Measurements from ENCODE around the gene ARFGAP3.

ARFGAP3 gene

DNA sequence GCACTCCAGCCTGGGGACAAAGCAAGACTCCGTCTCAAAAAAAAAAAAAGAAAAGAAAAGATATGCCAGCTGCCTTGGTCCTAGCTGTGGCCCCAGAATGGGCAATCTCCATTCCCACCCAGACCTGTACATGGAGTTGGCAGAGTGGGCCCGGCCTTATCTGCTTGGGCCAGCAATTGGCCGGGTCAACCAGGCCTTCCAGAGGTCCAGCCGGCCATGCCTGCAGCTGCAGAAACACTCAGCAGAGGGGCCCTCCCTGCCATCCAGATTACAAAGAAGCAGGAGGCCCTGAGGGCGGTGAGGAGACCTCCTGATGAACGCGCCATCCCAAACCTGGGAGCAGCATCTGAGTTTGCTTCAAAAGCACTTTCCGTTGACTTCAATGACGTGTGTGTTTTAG, 26.9 kb upstream of the ARFGAP3 start:
- no peak for DNase-seq (ENCODE audit: low spot score)

DNA sequence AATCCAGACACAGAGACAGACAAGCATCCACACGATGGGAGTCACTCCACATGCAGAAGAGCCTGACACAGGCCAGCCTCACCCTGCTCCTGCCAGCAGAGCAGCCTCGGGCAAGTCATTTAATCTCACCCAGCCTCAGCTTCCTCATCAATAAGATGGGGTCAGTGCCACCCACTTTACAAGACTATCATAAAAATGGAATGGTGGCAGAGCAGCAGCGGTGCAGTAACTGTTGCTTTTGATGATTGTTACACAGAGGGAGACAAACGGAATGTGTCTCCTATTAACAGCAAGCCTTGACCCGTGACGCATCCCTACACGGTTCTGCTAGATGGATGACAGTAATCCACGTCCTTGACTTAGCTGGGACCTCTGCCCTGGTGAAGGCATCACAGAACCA, 26.0 kb upstream of the ARFGAP3 start:
- DNase-seq (ENCODE audit: low spot score): no peak

DNA sequence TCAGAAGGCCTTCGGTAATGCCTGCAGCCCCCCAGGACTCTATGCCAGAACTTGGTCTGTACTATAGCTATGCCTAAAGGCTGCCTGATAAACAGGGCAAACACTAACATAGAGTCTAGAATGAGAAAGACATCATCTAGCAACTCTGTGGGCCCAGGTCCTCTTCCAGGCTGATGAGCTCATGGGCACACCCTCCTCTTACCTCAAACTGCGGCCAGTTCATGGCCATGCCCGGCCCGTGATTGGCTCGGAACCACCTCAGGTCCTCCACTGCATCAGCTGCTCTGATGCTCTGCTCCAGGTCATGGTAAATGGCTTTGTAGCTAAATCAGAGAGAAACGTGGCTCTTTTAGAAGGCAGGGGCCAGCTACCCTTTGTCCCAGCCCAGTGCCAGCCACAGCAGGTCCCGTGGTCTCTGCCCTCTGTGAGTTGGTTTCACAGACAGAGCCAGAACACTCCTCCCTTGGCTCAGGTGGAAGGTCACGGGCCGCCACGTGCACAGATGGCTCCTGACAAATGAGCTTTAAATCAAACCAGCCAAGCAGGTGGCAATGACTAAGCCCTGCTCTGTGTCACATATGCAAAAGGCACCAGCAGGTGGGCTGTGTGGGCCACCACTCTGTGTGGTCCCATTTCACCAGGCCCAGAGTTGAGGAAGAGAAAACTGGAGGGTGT, 25.0 kb upstream of the ARFGAP3 start:
- DNase-seq (ENCODE audit: low spot score): no peak

DNA sequence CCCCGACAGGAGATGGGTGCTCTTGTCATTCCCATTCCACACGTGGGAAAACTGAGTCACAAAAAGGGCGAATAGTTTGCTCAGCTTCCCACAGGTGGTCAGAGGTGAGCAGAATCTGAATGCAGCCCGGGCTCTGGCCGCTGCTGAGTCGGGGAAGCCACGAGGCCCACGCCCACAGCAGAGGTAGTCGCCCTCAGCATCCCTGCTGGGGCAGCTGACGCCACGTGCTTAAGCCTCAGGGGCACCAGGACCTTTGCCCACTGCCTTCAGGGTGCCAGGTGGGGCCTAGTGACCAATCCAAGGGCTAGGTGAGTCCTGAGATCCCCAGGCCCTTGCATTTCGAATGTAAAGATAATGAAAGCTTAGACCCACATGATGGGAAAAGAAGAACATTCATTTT, 24.2 kb upstream of the ARFGAP3 start:
- DNase-seq (ENCODE audit: low spot score): no peak

DNA sequence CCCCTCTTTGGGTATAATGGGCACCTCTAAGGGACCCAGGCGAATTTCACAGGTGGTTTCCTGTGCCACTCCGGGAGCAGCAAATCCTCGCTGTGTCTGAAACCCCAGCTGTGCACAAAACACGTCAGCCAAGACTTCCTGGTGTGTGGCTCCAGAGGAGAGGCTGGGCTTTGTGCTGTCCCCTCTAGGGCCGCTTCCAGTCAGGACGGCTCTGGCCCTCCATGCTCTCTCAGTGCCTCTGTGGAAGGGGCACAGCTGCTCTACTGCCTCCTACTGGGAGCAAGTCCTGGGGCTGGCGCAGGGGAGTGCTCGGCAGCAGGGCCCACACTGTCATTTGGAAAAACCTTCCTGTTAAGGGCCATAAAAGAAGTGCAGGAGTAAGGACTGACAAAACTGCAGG, 23.7 kb upstream of the ARFGAP3 start:
- no peak for DNase-seq (ENCODE audit: low spot score)

DNA sequence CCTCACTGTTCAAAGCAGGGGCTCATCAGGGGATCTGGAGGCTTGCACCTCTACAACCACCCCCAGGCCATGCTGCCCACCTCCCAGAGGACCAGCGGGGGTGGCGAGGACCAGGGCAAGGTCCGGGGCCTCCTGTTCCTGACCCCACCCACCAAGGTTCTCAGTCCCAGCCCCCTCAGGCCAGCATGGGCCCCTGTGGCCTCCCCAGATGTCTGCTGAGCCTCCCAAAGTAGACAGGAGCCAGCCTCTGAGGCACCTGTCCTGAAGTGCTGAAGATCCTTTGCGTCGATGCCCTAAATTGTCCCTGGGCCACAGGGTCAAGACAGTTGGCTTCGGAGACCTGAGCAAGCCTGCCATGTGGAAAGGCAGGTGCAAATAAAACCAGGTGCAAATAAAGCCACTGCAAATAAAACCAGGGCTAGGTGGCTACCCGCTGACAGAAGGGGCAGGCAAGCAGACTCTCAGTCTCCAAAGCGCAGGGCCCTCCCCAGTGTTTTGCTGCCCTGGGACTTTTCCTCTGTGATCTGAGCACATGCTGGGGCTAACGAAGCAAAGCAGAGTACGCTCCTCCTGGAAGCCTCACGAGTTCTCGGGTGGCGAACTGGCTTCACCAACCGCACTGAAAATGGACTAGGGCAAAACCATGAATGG, 22.4 kb upstream of the ARFGAP3 start:
- no peak for DNase-seq (ENCODE audit: low spot score)

DNA sequence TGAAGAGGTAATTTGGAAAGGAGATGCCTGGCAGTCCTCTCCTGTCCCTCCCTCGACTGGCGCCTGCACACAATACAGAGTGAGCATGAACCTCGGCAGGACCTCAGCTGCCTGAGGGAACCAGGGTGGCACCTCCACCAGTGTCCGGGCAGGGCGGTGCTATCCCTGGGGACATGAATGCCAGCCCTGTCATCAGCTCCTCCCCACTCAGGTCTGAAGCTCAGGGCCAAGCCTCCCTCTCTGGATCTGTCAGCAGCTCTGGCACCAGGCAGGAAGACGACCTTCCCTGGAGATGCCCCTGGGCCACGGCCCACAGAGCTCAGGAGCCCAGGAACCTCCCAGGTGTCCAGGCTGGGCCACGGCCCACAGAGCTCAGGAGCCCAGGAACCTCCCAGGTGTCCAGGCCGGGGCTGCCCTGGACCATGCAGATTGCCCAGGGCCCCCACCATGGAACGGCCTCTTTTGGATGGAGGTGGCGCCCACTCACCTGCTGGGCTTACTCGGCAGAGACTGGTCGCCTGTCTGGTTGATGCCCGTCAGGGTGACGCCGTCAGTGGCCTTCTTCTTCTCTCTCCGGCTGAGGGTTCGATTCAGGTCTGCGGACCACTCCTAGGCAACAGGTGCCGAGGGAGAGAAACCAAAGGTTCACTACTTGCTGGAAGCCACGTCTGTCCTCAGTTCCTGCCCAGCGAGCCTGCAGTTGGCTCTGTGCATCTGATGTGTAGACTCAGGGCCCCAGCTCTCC, 21.7 kb upstream of the ARFGAP3 start:
- DNase-seq (ENCODE audit: low spot score): no peak

DNA sequence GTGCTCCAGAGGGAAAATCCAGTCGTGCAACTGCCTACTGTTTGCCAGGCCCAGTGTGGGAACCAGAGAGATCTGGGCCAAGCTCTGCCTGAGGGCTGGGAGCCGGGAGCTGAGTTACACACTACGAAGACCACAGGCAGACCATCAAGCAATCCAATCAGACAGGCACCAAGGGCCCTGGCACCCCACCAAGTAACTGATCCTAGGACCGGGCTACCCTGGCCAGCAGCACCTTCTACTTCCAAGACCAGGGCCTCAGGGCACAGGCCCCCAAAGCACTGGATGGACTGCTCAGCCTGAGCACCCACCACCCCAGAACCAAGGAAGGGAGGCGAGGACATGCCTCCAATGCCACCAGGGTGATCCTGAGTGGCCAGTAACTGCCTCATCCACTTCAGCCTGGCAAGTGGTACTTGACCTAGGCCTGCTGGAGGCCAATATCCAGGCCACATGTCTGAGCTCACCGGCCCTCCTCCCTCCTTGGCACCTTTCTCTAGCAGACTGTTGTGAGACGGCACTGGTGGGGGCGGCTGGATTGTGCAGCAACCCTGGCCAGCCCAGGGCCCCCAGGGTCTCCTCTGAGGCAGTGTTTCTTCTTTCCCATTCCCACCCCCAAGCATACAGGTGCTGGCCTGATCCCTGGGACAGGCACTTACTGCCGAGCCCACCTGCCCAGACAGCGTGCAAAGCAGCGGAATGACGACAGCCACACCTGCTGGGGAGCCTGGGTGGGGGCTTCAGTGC, 20.7 kb upstream of the ARFGAP3 start:
- DNase-seq (ENCODE audit: low spot score): no peak

DNA sequence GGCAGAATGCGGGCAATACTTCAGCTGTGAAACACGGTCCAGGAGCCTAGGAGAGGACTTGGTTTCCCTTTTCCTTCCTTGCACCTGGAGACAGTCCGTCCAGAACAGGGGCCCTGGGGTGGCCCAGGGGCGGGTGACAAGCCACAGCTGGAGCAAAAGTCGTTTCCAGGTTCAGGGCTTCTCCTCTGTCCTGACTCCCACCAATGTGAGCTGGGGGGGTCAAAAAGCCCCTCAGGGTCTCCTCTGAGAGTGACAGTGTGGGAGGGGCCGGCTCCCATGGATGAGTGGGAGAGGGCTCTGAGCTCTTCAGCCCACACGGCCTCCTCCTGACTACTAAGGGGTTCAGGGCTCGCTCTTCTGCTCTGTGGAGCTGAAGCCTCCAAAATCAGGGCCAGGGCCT, 20.1 kb upstream of the ARFGAP3 start:
- DNase-seq (ENCODE audit: low spot score): no peak

DNA sequence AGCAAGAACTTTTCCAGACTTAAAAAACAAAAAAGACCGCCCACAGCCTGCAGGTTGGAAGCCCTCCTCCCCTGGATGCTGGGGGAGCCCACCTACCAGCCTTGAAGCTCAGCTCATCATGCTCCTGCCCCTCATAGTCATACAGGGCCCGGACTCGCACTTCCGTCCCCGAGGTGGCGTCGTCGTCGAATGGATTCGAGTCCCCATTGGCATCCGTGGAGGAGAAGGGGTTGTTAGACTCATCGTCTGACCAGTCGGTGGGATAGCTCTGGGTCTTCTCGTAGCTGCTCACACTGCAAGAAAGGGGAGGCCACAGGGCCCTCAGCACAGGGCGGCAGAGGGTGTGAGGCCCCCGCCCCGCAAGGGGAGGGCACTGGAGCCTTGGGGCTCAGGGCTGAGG, 19.0 kb upstream of the ARFGAP3 start:
- DNase-seq (ENCODE audit: low spot score): no peak

DNA sequence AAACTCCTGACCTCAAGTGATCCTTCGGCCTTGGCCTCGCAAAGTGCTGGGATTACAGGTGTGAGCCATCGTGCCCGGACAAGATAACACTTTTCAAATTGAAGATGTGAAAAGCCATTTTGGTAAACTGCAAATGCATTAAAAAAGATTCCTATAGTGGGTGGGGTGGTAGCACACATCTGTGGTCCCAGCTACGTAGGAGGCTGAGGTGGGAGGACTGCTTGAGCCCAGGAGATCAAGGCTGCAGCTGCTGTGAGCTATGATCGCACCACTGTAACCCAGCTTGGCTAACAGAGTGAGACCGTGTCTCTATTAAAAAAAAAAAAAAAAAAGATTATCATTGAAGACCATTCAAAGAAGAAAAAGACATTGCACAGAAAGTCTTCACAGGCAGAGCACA, 16.9 kb upstream of the ARFGAP3 start:
- no peak for DNase-seq (ENCODE audit: low spot score)

DNA sequence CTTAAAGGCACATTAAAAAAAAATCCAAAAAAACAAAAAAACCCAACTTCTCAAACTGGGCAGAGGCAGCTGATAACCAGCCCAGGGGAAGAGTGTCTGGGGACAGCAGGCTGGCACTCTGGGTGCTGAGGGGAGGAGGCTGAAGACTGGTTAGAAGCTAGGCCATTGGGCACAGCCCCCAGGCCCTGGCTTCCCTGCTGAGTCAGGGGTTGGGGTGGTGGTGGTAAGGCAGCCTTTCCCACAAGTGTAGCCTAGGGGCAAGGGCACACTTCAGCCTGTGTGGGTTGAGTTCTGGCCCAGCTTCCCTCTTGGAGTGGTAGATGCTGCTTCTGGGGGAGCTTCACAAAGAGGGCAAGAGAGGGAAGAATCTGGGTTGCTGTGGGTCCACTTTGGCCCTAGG, 16.3 kb upstream of the ARFGAP3 start:
- no peak for DNase-seq (ENCODE audit: low spot score)

DNA sequence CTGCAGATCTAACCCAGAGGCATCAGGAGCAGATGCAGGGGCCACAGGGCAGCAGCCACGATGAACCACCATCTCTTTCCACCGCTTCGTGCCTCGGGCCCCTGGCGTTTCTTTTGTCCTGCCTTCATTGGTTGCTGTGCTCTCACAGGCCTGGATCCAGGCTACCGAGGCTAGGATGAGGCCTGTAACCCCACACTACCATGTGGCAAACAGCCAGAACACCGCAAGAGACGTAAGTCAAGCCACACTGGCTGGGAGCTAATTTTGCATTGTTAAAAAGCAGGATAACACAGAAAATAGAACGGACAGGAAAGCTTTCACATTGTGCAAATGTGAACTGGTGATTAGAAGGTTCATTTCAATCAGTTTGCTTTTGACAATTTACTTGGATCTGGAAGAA, 15.7 kb upstream of the ARFGAP3 start:
- DNase-seq (ENCODE audit: low spot score): no peak

DNA sequence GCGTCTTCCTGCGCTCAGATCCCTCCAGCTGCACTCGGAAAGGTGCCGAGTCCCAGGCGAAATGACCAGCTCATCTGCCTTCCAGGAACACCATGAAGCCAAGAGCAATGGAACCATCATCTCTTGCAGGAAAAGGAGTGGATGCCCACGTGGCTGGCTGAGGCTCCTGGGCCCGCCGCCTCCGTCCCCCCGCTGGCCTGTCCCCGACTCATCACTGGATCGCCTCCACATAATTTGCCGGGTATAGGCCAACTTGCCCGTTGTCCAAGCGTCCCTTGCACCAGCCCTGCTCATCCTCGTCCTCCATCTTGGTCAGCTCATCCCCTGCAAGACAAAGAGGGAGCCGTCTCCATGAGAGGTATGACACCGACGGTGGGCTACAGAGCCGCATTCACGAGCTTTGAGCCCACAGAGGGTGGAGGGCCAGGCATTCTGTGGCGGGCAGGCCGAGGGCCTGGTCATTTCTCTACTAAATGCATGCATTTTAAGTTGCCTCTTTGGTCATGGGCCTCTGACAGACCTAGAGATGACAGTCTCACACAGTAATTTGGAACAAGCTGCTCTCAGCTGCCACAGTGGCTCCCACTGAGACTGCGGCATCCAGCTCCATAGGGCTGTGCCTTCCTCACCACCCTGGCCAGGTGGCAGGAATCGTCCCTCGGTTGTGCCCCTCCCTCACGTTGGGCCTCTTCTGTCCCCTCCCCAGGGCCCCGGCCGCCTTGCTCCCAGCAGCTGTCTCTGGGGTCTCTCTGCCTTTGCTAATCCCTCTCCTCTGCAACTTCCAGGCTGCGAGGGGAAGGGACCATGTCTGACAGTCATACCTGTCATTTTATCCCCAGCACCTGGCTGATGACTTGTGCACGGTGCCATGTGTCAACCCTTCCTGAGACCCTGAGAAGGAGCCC, 14.3 kb upstream of the ARFGAP3 start:
- DNase-seq (ENCODE audit: low spot score): no peak

DNA sequence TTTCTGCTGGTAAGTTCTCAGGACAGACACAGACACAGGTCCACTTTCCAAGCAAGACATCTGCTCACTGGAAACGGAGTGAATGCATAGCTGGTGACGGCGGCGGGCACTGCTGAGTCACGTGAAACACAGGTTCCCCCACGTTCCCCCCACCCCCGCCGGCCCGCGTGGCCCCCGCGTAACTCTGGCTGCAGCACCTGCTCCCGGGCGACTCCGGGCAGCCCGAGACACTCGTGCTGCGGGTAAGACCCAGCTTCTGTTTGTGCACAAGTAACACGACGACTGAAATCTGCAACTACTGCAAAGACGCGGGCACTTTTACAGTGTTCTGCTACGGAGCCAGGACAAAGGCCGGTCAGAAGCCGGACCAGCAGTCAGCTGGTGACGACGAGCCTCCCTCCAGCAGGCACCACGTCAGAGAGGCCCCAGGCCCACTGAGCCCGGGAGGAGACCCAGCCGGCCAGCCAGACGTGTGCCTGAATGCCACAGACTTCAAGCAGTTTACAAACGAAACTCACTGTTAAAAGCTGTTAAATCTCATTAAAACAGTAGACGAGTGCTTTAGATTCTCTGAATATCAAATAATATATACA, 12.9 kb upstream of the ARFGAP3 start:
- no peak for DNase-seq (ENCODE audit: low spot score)

DNA sequence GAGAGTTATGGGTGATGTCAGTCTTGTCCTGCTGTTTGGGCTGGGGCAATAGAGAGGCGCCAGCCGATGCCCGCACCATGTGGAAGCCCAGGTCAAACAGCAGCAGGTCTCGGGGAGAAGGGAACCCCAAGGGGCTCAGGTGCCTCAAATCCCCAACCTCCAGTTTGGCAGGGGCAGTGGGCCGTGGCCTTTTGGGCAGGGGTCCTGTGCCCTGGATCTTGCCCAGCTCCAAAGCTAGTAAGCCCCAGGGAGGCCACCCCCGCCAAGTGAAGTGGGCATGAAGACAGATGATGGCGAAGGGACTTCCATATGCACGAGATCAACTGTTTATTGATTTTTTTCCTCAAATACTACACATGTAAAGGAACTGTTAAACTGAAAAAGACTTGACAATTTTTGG, 12.4 kb upstream of the ARFGAP3 start:
- no peak for DNase-seq (ENCODE audit: low spot score)

DNA sequence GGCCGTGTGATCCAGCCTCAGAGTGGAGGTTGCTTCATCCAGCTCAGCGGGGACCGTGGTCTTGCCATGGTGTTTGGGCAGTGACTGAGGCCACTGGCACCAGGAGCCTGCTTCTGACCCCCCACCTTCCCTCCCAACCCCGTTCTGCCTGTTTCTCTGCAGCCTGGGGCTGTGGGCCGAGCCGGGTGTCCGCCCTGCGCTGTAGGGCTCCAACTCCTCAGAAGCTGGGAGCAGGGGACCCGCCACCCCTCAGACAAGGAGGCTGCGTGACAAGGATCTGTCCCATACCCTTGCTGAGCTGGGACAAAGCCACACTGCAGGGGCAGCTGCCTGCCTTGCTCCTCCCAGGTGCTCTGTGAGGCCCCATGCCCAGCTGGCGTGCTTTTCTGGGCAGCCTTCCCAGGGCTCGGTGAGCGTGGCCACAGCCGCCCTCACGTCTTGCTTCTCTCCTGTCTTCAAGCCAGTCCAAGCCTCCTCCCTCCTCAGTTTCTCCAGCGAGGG, 11.7 kb upstream of the ARFGAP3 start:
- DNase-seq (ENCODE audit: low spot score): peak; percentile 55

DNA sequence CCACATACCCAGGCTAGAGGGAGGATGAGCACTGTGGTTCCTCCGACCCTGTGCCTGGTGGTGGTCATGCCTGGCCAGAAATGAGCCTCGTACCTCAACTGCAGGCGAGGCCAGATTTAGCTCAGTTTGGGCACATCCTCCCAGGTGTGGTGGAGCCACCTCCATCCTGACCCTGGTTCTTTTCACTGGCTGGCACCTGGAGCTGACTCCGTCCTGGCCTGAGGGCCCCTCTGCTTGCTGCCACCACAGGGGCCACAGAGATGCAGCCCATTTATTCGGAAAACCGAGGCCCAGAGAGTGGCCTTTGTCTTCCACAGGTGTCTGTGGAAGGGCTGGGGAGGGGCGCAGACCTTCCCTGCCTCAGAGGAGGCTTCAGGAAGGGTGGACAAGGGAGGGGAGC, 9.0 kb upstream of the ARFGAP3 start:
- DNase-seq (ENCODE audit: low spot score): no peak

DNA sequence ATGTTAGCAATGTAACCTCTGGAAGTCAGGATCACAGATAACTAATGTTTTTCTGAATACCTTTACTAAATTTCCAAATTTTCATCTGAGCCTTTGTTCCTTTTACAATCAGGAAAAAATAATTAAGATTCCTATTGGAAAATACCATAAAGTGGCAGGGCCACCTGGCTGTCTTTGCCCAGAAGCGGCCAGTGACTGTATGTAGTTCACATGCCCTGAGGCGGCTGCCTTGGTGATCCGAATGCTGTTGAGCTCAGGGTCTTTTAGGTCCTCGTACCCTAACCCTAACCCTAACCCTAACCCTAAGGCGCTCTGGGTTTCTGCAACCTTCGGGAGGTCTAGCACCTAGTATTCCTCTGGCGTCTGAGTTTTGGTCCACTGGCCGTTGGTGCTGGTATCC, 8.5 kb upstream of the ARFGAP3 start:
- DNase-seq (ENCODE audit: low spot score): no peak

DNA sequence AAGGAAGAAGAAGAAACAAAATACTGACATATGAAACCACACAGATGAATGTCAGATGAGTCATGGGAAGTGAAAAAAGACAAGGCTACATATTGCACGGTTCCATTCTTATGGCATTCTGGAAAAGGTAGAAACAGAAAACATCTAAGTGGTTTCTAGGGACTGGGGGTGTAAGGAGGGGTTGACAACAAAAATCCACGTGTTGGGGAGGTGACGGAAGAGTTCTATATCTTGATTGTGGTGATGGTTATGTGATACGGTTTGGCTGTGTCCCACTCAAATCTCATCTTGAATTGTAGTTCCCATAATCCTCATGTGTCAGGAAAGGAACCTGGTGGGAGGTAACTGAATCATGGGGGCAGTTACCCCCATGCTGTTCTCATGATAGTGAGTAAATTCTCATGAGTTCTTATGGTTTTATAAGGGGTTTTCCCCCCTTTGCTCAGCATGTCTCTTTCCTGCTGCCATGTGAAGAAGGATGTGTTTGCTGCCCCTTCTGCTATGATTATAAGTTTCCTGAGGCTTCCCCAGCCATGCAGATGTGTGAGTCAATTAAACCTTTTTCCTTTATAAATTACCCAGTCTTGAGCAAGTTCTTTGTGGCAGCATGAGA, 6.4 kb upstream of the ARFGAP3 start:
- no peak for DNase-seq (ENCODE audit: low spot score)

Data from Ammon's horn (tissue), 1 donor.